Measurements from ENCODE around the gene CCDC18. TPM values are rescaled to one million over a fixed set of nuclear protein-coding genes. Genes with fewer than 3 reads are reported as not detected.

Gene CCDC18
- total RNA-seq, 2 experiments from 2014 or later, result 5.4 to 7.0 TPM

DNA sequence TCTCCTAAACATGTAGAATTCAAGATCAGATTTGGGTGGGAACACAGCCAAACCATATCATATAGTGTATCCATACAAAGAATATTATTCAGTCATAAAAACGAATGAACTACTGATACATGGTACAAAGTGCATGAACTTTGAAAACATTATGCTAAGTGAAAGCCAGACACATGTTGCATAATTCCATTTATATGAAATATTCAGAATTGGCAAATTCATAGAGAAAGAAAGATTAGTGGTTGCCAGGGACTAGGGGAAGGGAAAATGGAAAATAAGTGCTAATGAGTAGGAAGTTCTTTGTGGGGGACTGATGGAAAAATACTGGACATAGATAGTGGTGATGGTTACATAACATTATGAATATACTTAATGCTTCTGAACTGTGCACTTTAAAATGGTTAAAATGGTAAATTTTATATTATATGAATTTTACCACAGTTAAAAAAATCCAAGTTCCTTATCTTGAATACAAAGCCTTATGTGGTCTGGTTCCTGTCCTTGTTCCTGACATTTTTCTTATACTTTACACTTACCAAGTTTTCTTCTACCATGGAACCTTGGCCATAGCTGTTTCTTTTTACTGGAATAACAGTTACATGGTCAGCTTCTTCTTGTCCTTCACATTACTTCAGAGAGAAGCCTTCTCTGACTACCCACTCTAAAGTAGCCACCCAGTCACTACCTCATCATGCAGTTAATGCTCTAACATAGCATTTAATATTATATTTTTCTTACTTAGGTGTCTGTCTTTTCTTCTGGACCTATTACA is 64.0 kb downstream of the CCDC18 start:
- ChIA-PET CTCF (interaction anchor here (1.2 kb wide), 1 partner anchor 19 kb away, joined by 3 read pairs; no protein-coding TSS in a partner anchor), POLR2A (no interaction called here)
- intact Hi-C loops (cut with DNase I, micrococcal nuclease), result no loop called here
- DNase-seq, result no peak
- Mint-ChIP-seq H3K9me3 (peaks cover 12% of the 10 kb centered on the region), H3K27ac (no peak overlapping the region), H3K27me3 (no peaks in the 10 kb centered on the region), H3K36me3 (ENCODE audit: low read depth) (peaks cover 76% of the 10 kb centered on the region), H3K4me3 (no peak overlapping the region), H3K4me1 (ENCODE audit: low read depth) (no peaks in the 10 kb centered on the region)
- Histone ChIP-seq H3K27ac (ENCODE audit: low read depth in 1 of 2, low read length in 2 of 2) (no peak overlapping the region), H3K9me3 (ENCODE audit: control insufficient read depth in 1 of 2, insufficient read depth in 1 of 2, low read length in 2 of 2) (peaks cover 7 to 12% of the 10 kb centered on the region in 2 experiments), H3K4me1 (ENCODE audit: insufficient read depth, low read length) (no peaks in the 10 kb centered on the region), H3K36me3 (ENCODE audit: insufficient read depth, low read length) (peaks cover 5% of the 10 kb centered on the region), H3K4me3 (ENCODE audit: low read length) (no peak overlapping the region), H3K27me3 (ENCODE audit: control insufficient read depth in 1 of 2, insufficient read depth in 2 of 2, low read length in 2 of 2) (no peaks in the 10 kb centered on the region)
- TF ChIP-seq, protein P1, sequence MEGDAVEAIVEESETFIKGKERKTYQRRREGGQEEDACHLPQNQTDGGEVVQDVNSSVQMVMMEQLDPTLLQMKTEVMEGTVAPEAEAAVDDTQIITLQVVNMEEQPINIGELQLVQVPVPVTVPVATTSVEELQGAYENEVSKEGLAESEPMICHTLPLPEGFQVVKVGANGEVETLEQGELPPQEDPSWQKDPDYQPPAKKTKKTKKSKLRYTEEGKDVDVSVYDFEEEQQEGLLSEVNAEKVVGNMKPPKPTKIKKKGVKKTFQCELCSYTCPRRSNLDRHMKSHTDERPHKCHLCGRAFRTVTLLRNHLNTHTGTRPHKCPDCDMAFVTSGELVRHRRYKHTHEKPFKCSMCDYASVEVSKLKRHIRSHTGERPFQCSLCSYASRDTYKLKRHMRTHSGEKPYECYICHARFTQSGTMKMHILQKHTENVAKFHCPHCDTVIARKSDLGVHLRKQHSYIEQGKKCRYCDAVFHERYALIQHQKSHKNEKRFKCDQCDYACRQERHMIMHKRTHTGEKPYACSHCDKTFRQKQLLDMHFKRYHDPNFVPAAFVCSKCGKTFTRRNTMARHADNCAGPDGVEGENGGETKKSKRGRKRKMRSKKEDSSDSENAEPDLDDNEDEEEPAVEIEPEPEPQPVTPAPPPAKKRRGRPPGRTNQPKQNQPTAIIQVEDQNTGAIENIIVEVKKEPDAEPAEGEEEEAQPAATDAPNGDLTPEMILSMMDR (IDR thresholded peaks at IDR 0.05), result no peak
- no peak for ATAC-seq (ENCODE audit: poor library complexity)

DNA sequence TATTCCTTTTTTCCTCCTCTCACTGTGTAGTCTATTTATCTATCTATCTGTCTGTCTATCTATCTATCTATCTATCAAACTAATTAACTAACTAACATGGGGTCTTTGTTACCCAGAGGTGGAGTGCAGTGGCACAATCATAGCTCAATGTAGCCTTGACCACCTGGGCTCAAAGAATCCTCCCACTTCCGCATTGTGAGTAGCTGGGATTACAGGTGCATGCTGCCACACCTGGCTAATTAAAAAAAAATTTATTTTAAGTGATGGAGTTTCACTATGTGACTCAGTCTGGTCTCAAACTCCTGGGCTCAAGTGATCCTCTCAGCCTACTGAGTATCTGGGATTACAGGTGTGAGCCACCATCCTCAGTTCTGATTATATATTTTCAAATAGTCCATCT is 71.4 kb downstream of the CCDC18 start:
- TF ChIP-seq, protein P1 (IDR thresholded peaks at IDR 0.05), result no peak
- Mint-ChIP-seq H3K4me3 (no peak overlapping the region), H3K27ac (no peak overlapping the region), H3K36me3 (ENCODE audit: low read depth) (peaks cover 60% of the 10 kb centered on the region), H3K4me1 (ENCODE audit: low read depth) (no peaks in the 10 kb centered on the region), H3K9me3 (peaks cover 8% of the 10 kb centered on the region), H3K27me3 (no peaks in the 10 kb centered on the region)
- no peak for DNase-seq
- POLR2A ChIA-PET, result no interaction called here
- no peaks in the 10 kb centered on the region for H3K4me1 ChIP-seq (ENCODE audit: insufficient read depth, low read length)
- peaks cover 11 to 14% of the 10 kb centered on the region in 2 experiments for H3K9me3 ChIP-seq (ENCODE audit: control insufficient read depth in 1 of 2, insufficient read depth in 1 of 2, low read length in 2 of 2)
- peaks cover 10% of the 10 kb centered on the region for H3K36me3 ChIP-seq (ENCODE audit: insufficient read depth, low read length)
- CTCF ChIA-PET, result no interaction called here
- no peak overlapping the region for H3K27ac ChIP-seq (ENCODE audit: low read depth in 1 of 2, low read length in 2 of 2)
- intact Hi-C loops (cut with DNase I, micrococcal nuclease), result no loop called here
- no peak for ATAC-seq (ENCODE audit: poor library complexity)
- H3K27me3 ChIP-seq (ENCODE audit: control insufficient read depth in 1 of 2, insufficient read depth in 2 of 2, low read length in 2 of 2), result no peaks in the 10 kb centered on the region
- H3K4me3 ChIP-seq (ENCODE audit: low read length), result no peak overlapping the region

DNA sequence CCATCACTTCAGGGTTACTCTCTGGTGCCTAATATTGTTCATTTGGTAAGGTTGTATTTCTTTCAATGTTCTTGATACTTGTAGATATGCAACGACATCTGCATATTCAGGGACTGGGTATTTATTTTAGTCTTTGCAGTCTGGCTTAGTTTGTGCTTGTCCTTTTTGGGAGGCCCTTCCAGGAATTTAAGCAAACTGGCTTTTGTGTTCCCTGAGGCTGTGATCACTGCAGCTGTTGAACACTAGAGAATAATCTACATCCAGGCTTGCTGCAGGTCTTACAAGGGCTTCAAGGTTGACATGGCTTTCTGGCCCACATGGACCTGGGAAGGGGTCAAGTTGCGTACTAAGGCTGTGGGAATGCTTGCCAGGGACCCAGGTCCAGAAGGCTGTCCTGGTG is 72.1 kb downstream of the CCDC18 start:
- Mint-ChIP-seq H3K4me3 (no peak overlapping the region), H3K27ac (no peak overlapping the region), H3K4me1 (ENCODE audit: low read depth) (no peaks in the 10 kb centered on the region), H3K36me3 (ENCODE audit: low read depth) (peaks cover 60% of the 10 kb centered on the region), H3K27me3 (no peaks in the 10 kb centered on the region), H3K9me3 (peaks cover 8% of the 10 kb centered on the region)
- ChIA-PET POLR2A (no interaction called here), CTCF (no interaction called here)
- Histone ChIP-seq H3K4me1 (ENCODE audit: insufficient read depth, low read length) (no peaks in the 10 kb centered on the region), H3K4me3 (ENCODE audit: low read length) (no peak overlapping the region), H3K9me3 (ENCODE audit: control insufficient read depth in 1 of 2, insufficient read depth in 1 of 2, low read length in 2 of 2) (peaks cover 11 to 14% of the 10 kb centered on the region in 2 experiments), H3K27me3 (ENCODE audit: control insufficient read depth in 1 of 2, insufficient read depth in 2 of 2, low read length in 2 of 2) (no peaks in the 10 kb centered on the region), H3K27ac (ENCODE audit: low read depth in 1 of 2, low read length in 2 of 2) (no peak overlapping the region), H3K36me3 (ENCODE audit: insufficient read depth, low read length) (peaks cover 10% of the 10 kb centered on the region)
- TF ChIP-seq, protein P1 (IDR thresholded peaks at IDR 0.05), result no peak
- no peak for ATAC-seq (ENCODE audit: poor library complexity)
- no peak for DNase-seq
- intact Hi-C loops (cut with DNase I, micrococcal nuclease), result no loop called here

All from CD4-positive, alpha-beta T cell (primary cell).